HK-2 (cell line): ENCODE data around the gene DIO1.
A peak's percentile ranks its signal among the peaks of the same experiment; 100 is the strongest.

ENCODE experiments used
- DNase-seq: peaks from one replicate; pipeline ENCODE4 v3.0.0-alpha.2; 2018; ENCODE audit not compliant: unreplicated experiment

Gene DIO1

GRCh38 chr1:53894644-53895043, 657 bp downstream of the DIO1 start:
- no peak for DNase-seq

DNA sequence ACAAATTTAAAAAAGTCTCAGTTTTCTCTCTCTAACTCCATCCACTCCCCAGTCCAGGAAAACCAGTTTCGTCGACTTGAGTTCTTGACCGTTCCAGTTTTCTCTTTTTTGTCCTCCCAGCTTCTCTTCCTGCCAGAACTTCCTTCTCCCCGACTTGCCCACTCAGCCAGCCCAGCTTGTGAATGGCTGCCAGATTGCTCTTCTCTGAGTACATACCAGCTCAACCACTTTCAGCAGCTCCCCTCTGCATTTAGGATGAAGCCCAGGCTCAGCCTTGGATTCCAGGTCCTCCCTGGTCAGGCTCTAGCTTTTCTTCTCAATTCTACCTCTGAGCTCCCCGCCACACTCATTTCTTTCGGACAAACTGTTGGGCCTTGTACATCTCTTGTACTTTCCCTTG, 1.4 kb downstream of the DIO1 start:
- DNase-seq, result no peak

DNA sequence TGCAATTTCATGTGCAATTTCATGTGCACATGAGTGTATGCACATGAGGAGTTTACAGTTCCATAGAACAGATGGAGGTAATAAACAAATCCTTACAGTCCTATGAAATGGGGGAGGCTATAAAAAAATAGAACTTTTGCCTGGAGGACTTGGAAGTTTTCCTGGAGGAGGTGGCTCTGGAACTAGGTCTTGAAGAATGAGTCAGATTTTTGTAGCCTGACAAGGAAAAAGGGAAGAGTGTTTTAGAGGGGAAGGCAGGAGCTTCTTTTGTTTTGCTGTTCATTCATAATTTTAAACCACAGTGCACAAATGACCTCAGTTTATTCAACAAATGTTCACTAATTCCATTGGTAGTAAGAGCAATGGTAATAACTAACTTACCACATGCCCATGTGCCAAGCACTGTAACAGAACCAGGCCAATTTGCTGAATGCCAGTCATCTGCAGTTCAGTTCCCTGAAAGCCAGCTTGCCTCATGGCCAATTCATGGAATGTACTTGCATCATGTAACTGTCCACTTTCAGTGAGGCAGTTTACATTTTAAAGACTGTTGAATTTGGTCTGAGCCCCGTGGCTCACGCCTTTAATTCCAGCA, 2.7 kb downstream of the DIO1 start:
- DNase-seq, result peak; percentile 47

DNA sequence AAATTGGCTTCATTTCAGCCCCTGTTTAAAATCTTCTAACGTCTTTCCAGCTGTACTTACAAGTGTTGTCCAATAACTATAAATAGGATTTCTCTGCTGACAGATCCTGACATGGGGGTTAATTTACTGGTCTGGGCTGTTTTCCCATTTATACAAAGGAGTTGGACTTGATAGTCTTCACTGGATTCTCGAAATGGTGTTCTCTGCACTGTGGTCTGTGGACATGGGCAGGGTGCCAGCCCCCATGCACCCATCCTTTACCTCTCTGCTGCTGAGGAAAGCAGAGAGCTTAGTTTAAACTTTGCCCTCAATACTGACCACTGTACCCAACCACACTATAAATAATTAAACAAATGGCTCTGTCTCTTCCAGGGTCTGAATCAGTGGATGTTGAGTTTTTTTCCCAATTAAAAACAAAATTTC, 5.2 kb downstream of the DIO1 start:
- peak; percentile 71 for DNase-seq

- DNase-seq, result peak; percentile 20
Measured at GRCh38 chr1:53899708-53900107, 5.7 kb downstream of the DIO1 start.

DNA sequence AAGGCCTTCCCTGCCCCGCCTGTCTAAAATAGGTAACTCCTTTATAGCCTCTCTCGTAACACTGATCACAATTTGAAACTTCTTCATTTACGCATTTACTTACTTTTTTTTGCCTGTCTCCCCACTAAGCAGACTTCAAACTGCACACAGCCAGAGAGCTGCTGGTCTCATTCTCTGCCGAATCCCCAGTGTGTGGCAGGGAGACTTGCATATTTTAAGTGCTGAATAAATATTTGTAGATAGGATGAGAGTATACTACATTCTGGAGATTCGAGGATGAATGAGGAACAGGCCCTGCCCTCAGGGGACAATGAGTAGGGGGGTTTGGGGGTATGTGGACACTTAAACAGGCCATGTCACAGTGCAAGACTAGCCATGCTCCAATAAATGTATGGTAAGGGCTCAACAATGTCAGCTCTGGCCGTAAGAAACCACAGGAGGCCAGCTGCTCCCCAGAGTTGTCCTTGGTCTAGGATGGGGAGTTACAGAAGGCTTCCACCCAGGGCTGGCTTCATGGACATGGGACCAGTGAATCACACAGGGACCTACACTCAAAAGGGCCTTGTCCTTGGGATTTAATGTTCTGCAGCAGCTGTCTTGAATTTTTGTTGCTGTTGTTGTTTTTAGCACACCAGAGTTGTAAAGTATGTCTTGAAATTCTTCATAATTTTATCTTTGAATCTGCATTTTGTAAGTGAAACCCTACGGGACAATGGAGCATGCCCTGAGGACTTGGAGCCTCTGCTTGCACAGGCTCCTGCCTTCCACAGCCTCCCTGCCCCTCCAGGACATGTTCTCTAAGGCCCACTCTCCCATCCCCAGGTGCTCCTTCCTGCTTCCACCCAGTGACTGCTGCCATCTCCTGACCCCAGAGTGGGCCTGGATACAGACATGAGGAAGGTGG, 8.5 kb downstream of the DIO1 start:
- DNase-seq, result no peak

GRCh38 chr1:53905509-53905908, 11.5 kb downstream of the DIO1 start:
- no peak for DNase-seq

DNA sequence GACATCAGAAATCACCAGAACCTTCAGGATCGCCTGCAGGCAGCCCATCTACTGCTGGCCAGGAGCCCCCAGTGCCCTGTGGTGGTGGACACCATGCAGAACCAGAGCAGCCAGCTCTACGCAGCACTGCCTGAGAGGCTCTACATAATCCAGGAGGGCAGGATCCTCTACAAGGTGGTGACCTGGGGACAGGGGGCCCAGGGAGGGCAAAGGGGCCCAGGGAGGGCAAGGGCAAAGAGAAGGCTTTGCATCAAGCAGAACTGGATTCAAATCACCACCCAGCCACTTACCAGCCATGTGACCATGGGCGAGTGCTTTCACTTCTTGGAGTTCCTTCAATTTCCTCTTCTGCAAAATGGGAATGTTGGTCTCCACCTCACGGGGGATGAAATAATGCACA, 12.1 kb downstream of the DIO1 start:
- no peak for DNase-seq

- no peak for DNase-seq
Measured at GRCh38 chr1:53909946-53910345, 16.0 kb downstream of the DIO1 start.

DNA sequence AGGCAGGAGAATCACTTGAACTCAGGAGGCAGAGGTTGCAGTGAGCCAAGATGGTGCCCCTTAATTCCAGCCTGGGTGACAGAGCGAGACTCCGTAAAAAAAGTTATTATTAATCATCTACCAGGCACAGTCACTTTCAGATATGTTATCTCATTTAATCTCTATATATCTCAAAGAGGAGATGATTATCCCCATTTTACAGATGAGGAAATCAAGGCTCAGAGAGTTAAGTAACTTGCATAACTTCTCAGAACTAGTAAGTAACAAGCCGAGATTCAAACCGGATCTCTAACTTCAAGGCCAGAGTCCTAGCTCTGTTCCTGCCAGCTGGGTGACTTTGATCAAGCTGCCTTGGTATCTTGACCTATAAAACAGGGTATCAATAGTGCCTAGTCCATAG, 17.5 kb downstream of the DIO1 start:
- DNase-seq, result no peak

DNA sequence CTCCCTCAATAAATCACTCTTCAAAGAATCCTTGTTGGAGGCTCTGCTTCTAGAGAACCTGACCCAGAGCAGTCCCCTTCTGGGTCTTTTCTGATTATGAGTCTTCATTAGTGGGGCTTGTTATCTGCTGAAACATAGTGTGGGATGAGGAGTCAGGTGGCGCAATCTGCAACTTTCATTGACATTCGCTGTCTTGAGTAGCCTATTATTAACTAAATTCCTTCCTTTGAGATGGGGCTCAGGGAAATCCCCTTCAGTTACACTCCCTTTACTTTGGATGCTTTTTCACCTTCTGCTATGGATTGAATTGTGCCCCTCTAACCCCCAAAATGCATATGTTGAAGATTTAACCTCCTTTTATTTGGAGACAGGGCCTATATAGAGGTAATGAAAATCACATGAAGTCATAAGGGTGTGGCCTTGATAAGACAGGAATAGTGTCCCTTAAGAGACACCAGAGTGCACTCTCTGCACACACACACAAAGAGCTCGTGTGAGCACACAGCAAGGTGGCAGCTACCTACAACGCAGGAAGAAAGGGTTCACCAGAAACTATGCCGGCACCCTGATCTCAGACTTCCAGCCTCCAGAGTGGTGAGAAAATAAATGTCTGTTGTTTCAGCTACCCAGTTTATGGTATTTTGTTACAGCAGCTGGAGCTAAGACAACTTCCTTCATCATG, 19.5 kb downstream of the DIO1 start:
- DNase-seq, result no peak

DNA sequence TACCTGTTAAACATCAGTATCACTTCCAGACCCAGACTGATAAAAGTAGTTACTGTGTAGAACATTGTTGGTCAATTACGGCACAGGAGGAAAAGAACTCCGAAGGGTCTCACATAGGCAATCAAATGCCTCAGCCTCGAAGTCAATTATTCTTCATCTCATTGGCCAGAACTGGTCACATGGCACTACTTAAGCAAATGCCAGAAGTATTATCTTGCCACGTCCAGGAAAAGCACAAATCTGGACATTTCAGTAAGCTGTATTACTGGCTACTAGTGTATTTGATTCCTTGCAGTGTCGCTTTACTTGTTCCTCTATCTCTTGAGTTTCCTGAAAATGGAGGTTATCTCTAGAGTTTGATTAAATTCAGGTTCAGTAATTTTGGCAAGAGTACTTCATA, 24.4 kb downstream of the DIO1 start:
- DNase-seq, result no peak

DNA sequence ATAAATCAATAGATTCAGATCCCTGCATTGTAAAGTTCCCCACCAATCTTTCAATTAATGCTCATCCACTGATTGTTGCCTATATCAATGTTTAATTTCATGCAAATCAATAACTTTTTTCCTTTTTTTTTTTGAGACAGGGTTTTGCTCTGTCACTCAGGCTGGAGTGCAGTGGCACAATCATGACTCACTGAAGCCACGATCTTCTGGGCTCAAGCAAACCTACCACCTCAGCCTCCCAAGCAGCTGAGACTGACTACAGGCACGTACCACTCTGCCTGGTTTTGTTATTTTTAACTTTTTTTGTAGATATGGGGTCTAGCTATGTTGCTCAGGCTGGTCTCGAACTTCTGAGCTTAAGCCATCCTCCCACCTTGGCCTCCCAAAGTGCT, 25.7 kb downstream of the DIO1 start:
- no peak for DNase-seq

DNA sequence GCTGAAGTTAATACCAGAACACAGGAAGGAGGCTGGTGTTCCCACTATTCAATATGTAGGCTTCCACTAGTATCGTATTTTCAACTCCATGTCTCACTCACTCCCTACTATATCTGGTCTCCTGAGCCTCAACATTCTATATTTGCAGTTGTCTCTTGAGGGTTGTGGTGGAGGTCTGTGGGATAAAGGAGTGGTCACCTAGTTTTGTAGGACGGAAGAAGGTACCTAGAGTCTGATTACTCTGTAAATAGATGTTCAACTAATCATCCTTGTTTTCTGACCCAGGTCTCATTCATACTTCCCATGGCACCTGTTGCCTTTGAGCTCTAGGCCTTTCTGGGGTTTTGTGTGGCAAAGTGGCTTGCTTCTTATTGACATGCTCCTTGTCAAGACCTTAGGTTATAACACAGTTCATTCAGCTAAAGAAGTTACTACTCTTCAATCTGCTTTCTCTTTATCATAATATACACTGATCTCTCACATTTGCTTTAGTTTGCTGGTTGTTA, 33.4 kb downstream of the DIO1 start:
- no peak for DNase-seq

DNA sequence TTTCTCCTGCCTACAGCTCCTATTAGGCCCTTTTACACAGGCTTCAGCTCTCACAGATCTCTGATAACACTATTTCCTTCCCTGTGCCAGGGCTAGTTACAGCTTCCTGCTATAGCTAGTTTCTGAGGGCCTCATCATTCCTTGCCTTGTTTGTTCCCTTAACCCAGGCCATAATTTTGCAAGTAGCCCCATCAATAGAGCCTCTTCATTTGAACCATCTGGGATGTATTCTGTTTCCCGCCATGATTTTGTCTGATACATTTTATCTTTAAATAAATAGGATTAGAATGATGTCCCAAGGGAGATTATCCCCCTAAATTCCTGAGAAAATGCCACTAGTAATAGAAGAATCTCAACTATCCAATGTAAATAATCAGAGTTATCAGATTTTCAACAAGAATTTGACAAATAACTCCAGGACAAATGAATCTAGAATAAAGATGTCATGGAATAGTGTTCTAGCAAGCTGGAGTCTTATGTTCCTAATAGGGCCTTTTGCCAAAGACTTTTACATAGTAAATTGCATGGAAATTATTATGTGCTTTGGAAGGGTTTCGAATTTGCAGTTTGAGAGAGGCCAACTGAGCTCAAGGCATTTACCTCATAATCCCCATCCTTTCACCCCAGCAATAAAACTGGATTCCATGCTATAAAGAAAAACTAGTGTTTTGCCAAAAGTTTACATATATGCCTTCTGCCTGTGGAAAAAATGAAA, 35.4 kb downstream of the DIO1 start:
- DNase-seq, result no peak

DNA sequence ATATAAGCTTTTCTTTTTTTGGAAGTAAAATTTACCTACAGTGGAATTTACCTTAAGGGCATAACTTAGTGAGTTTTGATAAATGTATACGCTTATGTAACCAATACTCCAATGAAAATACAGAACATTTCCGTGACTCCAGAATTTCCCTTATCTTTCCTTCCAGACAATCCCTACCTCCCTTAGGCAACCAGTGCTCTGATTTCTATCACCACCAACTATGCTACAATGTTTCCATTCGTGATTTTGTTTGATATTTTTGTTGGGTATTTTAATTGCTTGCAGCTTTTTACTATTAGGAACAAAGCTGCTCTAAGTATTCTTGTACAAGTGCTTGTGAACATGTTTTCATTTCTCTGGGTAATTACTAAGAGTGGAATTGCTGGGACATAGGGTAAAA, 36.9 kb downstream of the DIO1 start:
- DNase-seq, result no peak

GRCh38 chr1:53931523-53931922, 37.5 kb downstream of the DIO1 start:
- DNase-seq, result no peak

GRCh38 chr1:53934170-53934765, 40.3 kb downstream of the DIO1 start:
- no peak for DNase-seq

GRCh38 chr1:53936430-53936829, 42.4 kb downstream of the DIO1 start:
- DNase-seq, result no peak

- no peak for DNase-seq
Measured at GRCh38 chr1:53938136-53938830, 44.3 kb downstream of the DIO1 start.
